Mesendoderm (in vitro differentiated cells): ENCODE results near the gene ZNF688.
A peak's percentile ranks its signal among the peaks of the same experiment; 100 is the strongest.

ENCODE experiments used
- DNase-seq: peaks from one replicate; pipeline ENCODE4 v3.0.0; 2013
- H2AK5ac ChIP-seq: 2 replicates; pipeline ENCODE4 v1.6.1; 2013; ENCODE audit warnings: low read length, inconsistent platforms
- H2BK120ac ChIP-seq: 2 replicates; pipeline ENCODE4 v1.6.1; 2013; ENCODE audit warnings: low read depth, mild to moderate bottlenecking, low read length, moderate library complexity, mixed read lengths
- H2BK15ac ChIP-seq: replicated peaks from 2 replicates; pipeline ENCODE4 v1.6.1; 2013; ENCODE audit warnings: low read depth, mild to moderate bottlenecking, moderate library complexity
- H2BK5ac ChIP-seq: 2 replicates; pipeline ENCODE4 v1.6.1; 2013; ENCODE audit warnings: low read length, inconsistent platforms
- H3K18ac ChIP-seq: 2 replicates; pipeline ENCODE4 v1.6.1; 2013; ENCODE audit warnings: mild to moderate bottlenecking, low read length, mixed read lengths
- H3K23ac ChIP-seq: one replicate; pipeline ENCODE4 v1.6.1; 2013; ENCODE audit warnings: low read length
- H3K27ac ChIP-seq: 2 replicates; pipeline ENCODE4 v1.5.1; 2013; ENCODE audit warnings: low read depth, mild to moderate bottlenecking, inconsistent platforms, low read length, moderate library complexity
- H3K27me3 ChIP-seq: 2 replicates; pipeline ENCODE4 v1.6.1; 2013; ENCODE audit warnings: low read length, control low read depth, mild to moderate bottlenecking, inconsistent platforms; ENCODE audit not compliant: insufficient read depth, poor library complexity
- H3K36me3 ChIP-seq: 2 replicates; pipeline ENCODE4 v1.6.1; 2013; ENCODE audit warnings: low read length, inconsistent platforms; ENCODE audit not compliant: control insufficient read depth, insufficient read depth
- H3K4ac ChIP-seq: one replicate; pipeline ENCODE4 v1.6.1; 2013; ENCODE audit warnings: low read depth, mild to moderate bottlenecking, low read length, moderate library complexity
- H3K4me1 ChIP-seq: 2 replicates; pipeline ENCODE4 v1.6.1; 2013; ENCODE audit warnings: low read depth, low read length, inconsistent platforms; ENCODE audit not compliant: control insufficient read depth
- H3K4me2 ChIP-seq: 2 replicates; pipeline ENCODE4 v1.6.1; 2013; ENCODE audit warnings: low read length
- H3K4me3 ChIP-seq: 2 replicates; pipeline ENCODE4 v1.5.1; 2013; ENCODE audit warnings: mild to moderate bottlenecking, low read length
- H3K56ac ChIP-seq: one replicate; pipeline ENCODE4 v1.6.1; 2013; ENCODE audit warnings: low read length
- H3K79me1 ChIP-seq: 2 replicates; pipeline ENCODE4 v1.6.1; 2013; ENCODE audit warnings: low read length, inconsistent platforms
- H3K79me2 ChIP-seq: 2 replicates; pipeline ENCODE4 v1.6.1; 2013; ENCODE audit warnings: mild to moderate bottlenecking, low read length; ENCODE audit not compliant: control insufficient read depth, insufficient read depth
- H3K9ac ChIP-seq: 2 replicates; pipeline ENCODE4 v1.6.1; 2013; ENCODE audit warnings: low read length, inconsistent platforms
- H4K5ac ChIP-seq: one replicate; pipeline ENCODE4 v1.6.1; 2013; ENCODE audit warnings: low read length
- H4K8ac ChIP-seq: one replicate; pipeline ENCODE4 v1.6.1; 2013; ENCODE audit warnings: low read depth, mild to moderate bottlenecking, control low read depth, low read length, moderate library complexity
- WGBS: extraction: QIAGEN DNeasy Blood & Tissue Kit; methylation state at CpG from one replicate; pipeline ENCODE4 v1.1.7; 2013; ENCODE audit warnings: low lambda C conversion rate, missing lambda C conversion rate; ENCODE audit not compliant: insufficient coverage; ENCODE audit errors: extremely low coverage; 5-methylcytosine and 5-hydroxymethylcytosine counted together

Gene ZNF688

DNA sequence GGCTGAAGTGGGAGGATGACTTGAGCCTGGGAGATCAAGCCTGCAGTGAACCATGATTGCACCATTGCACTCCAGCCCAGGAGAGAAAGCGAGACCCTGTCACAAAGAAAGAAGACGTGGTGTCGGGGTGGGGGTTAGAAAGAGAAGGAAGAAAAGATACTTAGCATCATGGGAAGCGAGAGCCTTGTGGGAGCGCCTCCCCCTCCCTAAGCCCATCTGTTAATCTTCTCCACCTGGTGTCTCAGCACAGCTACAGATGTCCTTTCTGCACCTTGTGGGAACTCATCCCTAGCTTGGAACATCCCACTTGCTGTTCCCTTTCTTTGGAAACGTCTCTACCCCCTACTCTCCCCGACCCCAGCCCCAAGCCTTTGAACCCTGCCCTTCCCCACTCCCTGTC lies 6.0 kb downstream of the ZNF688 start:
- H2BK120ac ChIP-seq = no peak overlapping the region
- H2AK5ac ChIP-seq = no peak overlapping the region
- H3K4me3 ChIP-seq = no peak overlapping the region
- no peaks in the 10 kb centered on the region for H3K79me1 ChIP-seq
- H4K5ac ChIP-seq = no peak overlapping the region
- no peak overlapping the region for H3K23ac ChIP-seq
- no peak overlapping the region for H3K4me2 ChIP-seq
- no peaks in the 10 kb centered on the region for H3K79me2 ChIP-seq
- H2BK5ac ChIP-seq = no peak overlapping the region
- H2BK15ac ChIP-seq = no peak overlapping the region
- H3K4ac ChIP-seq = no peak overlapping the region
- no peaks in the 10 kb centered on the region for H3K27me3 ChIP-seq
- H3K56ac ChIP-seq = no peak overlapping the region
- H4K8ac ChIP-seq = no peak overlapping the region
- no CpG with 5 or more reads among the region's 7 CpGs for WGBS
- no peak overlapping the region for H3K18ac ChIP-seq
- no peaks in the 10 kb centered on the region for H3K36me3 ChIP-seq
- no peaks in the 10 kb centered on the region for H3K4me1 ChIP-seq
- no peak overlapping the region for H3K9ac ChIP-seq
- H3K27ac ChIP-seq = no peak overlapping the region
- no peak for DNase-seq

DNA sequence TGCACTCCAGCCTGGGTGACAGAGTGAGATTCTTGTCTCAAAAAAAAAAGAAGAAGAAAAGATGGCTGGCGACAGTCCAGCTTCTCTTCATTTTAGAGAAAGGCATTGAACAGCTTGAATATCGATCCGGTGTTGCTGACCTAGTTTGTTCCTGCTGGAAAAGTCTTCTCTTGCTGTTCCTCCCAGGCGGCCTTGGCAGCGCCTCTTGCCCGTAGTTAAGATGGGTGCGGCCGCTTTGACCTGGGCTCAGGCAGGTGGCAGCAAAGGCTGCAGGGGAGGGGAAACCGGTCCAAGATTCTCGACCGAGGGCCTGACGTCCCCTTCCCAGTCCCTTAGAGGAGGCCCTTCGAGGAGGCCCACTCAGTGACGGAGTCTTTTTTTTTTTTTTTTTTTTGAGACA lies 9.5 kb downstream of the ZNF688 start:
- H3K4ac ChIP-seq = no peak overlapping the region
- H4K8ac ChIP-seq = no peak overlapping the region
- H3K27me3 ChIP-seq = no peaks in the 10 kb centered on the region
- H3K56ac ChIP-seq = no peak overlapping the region
- no peak overlapping the region for H2BK15ac ChIP-seq
- H3K18ac ChIP-seq = no peak overlapping the region
- no peak overlapping the region for H3K4me2 ChIP-seq
- H3K9ac ChIP-seq = no peak overlapping the region
- no peak overlapping the region for H3K27ac ChIP-seq
- no peak overlapping the region for H2AK5ac ChIP-seq
- no peak for DNase-seq
- H3K36me3 ChIP-seq = no peaks in the 10 kb centered on the region
- no peak overlapping the region for H2BK5ac ChIP-seq
- no peak overlapping the region for H3K23ac ChIP-seq
- no peak overlapping the region for H2BK120ac ChIP-seq
- no CpG with 5 or more reads among the region's 14 CpGs for WGBS
- H3K79me1 ChIP-seq = no peaks in the 10 kb centered on the region
- H3K4me3 ChIP-seq = no peak overlapping the region
- no peak overlapping the region for H4K5ac ChIP-seq
- no peaks in the 10 kb centered on the region for H3K4me1 ChIP-seq
- no peaks in the 10 kb centered on the region for H3K79me2 ChIP-seq

DNA sequence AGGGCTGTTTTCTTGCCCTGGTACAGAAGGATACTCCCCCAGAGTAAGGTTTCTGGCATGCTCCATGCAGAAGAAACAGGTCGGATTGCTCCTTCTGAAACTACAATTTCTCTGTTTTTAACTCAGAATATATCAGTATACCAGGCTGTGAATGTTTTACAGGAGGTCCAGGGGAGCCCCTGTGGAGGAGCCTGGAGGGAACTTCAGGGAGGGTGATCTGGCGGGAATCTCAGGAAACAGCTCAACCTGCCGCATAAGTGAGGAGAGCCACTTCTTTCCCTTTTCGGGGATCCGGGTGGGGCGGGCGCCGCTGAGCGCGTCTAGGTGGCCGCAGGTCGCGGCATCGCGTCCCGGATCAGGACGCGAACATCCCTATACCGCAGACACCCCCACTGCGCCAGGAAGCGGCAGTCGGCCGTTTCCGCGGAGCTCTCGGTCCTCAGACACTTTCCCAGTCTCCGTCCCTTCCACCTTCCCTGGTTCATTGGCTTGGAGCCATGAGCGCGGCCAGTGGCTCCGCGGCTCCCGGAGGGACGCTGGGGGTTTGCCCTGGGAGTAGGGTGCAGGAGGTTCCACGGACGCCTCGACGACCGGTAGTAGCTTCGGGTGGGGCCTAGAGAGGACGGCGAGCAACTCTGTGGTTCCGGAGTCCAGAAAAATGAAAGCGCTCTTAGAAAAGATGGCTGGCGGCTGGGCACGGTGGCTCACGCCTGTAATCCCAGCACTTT lies 10.3 kb downstream of the ZNF688 start:
- no CpG with 5 or more reads among the region's 46 CpGs for WGBS
- Histone ChIP-seq H2BK120ac (no peak overlapping the region), H2BK15ac (no peak overlapping the region), H3K27me3 (no peaks in the 10 kb centered on the region), H3K79me1 (peaks cover 1% of the 10 kb centered on the region), H3K4me2 (peak overlapping the region; percentile 34), H3K18ac (peak overlapping the region; percentile 43), H3K4me3 (no peak overlapping the region), H3K56ac (peak overlapping the region; percentile 81), H3K4me1 (no peaks in the 10 kb centered on the region), H4K8ac (no peak overlapping the region), H3K23ac (no peak overlapping the region), H3K9ac (peak overlapping the region; percentile 51), H3K4ac (no peak overlapping the region), H2AK5ac (no peak overlapping the region), H2BK5ac (no peak overlapping the region), H3K27ac (no peak overlapping the region), H3K36me3 (no peaks in the 10 kb centered on the region), H4K5ac (no peak overlapping the region), H3K79me2 (no peaks in the 10 kb centered on the region)
- DNase-seq = no peak

DNA sequence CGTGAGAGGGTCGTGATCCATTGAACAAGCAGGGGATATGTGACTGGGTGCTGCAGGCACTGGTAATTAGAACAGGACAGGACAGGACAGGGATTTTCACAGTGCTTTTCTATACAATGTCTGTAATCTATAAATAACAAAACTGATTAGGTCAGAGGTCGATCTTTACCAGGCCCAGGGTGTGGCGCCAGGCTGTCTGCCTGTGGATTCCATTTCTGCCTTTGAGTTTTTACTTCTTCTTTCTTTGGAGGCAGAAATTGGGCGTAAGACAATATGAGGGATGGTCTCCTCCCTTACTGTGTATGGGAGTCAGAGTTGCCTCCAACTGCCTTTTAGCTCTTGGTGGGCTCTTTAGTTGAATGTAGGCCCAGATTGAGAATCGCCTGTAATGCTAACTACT lies 11.8 kb downstream of the ZNF688 start:
- no peak overlapping the region for H2BK15ac ChIP-seq
- no peaks in the 10 kb centered on the region for H3K36me3 ChIP-seq
- no peak overlapping the region for H3K4me3 ChIP-seq
- H3K79me2 ChIP-seq = no peaks in the 10 kb centered on the region
- no peaks in the 10 kb centered on the region for H3K27me3 ChIP-seq
- WGBS = no CpG with 5 or more reads among the region's 6 CpGs
- peak overlapping the region; percentile 74 for H3K56ac ChIP-seq
- H4K5ac ChIP-seq = no peak overlapping the region
- H3K4ac ChIP-seq = no peak overlapping the region
- H2BK5ac ChIP-seq = no peak overlapping the region
- no peak overlapping the region for H3K18ac ChIP-seq
- H3K4me2 ChIP-seq = no peak overlapping the region
- H3K23ac ChIP-seq = no peak overlapping the region
- H3K79me1 ChIP-seq = peaks cover 3% of the 10 kb centered on the region
- no peaks in the 10 kb centered on the region for H3K4me1 ChIP-seq
- no peak overlapping the region for H3K27ac ChIP-seq
- no peak overlapping the region for H2BK120ac ChIP-seq
- no peak for DNase-seq
- H2AK5ac ChIP-seq = no peak overlapping the region
- no peak overlapping the region for H3K9ac ChIP-seq
- H4K8ac ChIP-seq = no peak overlapping the region

DNA sequence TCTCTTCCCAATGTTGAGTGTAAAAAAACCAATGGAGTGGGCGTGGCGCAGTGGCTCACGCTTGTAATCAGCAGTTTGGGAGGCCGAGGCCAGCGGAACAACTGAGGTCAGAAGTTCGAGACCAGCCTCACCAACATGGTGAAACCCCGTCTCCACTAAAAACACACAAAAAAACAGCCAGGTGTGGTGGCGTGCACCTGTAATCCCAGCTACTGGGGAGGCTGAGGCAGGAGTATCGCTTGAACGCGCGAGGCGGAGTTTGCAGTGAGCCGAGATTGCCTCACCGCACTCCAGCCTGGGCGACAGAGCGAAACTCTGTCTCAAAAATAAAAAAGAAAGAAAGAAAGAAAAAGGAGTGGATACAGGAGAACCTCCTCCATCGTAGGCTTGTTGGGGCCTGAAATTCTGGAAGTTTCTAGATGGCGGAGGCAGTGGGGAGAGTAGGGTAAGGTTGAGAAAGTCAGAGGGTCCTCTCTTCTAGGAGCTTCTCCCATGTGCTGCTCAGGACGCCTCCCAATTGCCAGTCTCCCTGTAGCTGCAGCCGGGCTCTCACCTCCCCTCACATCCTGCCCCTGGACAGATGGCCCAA lies 12.6 kb downstream of the ZNF688 start:
- no peak overlapping the region for H2BK5ac ChIP-seq
- peak overlapping the region; percentile 67 for H2AK5ac ChIP-seq
- H3K23ac ChIP-seq = no peak overlapping the region
- peak overlapping the region; percentile 76 for H3K9ac ChIP-seq
- no peaks in the 10 kb centered on the region for H3K36me3 ChIP-seq
- no peak overlapping the region for H3K4me3 ChIP-seq
- H2BK15ac ChIP-seq = no peak overlapping the region
- peak overlapping the region; percentile 87 for H3K56ac ChIP-seq
- H3K4me2 ChIP-seq = peak overlapping the region; percentile 12
- no peak overlapping the region for H4K8ac ChIP-seq
- H3K4ac ChIP-seq = peak overlapping the region; percentile 64
- H3K79me1 ChIP-seq = peaks cover 3% of the 10 kb centered on the region
- H4K5ac ChIP-seq = no peak overlapping the region
- WGBS = no CpG with 5 or more reads among the region's 21 CpGs
- H3K4me1 ChIP-seq = no peaks in the 10 kb centered on the region
- H3K18ac ChIP-seq = no peak overlapping the region
- H3K27ac ChIP-seq = peak overlapping the region; percentile 60
- no peak for DNase-seq
- H3K79me2 ChIP-seq = no peaks in the 10 kb centered on the region
- H2BK120ac ChIP-seq = no peak overlapping the region
- no peaks in the 10 kb centered on the region for H3K27me3 ChIP-seq
